ENCODE results near the gene ABITRAM.

ABITRAM gene

GRCh38 chr9:108933718-108934322 lies 380 bp upstream of the ABITRAM start, which contains the start of gene ELP1 (continued):
- TF ChIP-seq SP7 (tag by site-specific recombination; IDR thresholded peaks at IDR 0.05) = 0 out of 2 replicates have a peak, but pooled peaks have one; percentile 13
- TF ChIP-seq ZNF223 (tag by site-specific recombination; IDR thresholded peaks at IDR 0.05) = no peak
- no peak for TF ChIP-seq ZBTB44 (tag by site-specific recombination; IDR thresholded peaks at IDR 0.05)
- peak; percentile 20; the same call in 1 of the 2 replicates for TF ChIP-seq ZNF366 (tag by site-specific recombination; conservative IDR thresholded peaks at IDR 0.05)
- TF ChIP-seq ZNF335 (tag by site-specific recombination; conservative IDR thresholded peaks at IDR 0.05) = peak; percentile 68; the same call in 1 of the 2 replicates
- peak; percentile 81 for TF ChIP-seq KLF8 (tag by site-specific recombination; IDR thresholded peaks at IDR 0.05)
- TF ChIP-seq PRDM1 (tag by site-specific recombination; IDR thresholded peaks at IDR 0.05) = no peak
- TF ChIP-seq HOXA7 (CRISPR knock-in tag; IDR thresholded peaks at IDR 0.05; ENCODE audit: borderline replicate concordance) = 0 out of 2 replicates have a peak, but pooled peaks have one; percentile 62
- TF ChIP-seq ZNF623 (tag by site-specific recombination; IDR thresholded peaks at IDR 0.05) = no peak
- TF ChIP-seq ZNF2 (tag by site-specific recombination; IDR thresholded peaks at IDR 0.05) = peak; percentile 79
- peak; percentile 97 for TF ChIP-seq ZNF629 (tag by site-specific recombination; IDR thresholded peaks at IDR 0.05)
- no peak for TF ChIP-seq ZSCAN23 (tag by site-specific recombination; IDR thresholded peaks at IDR 0.05)
- TF ChIP-seq ZNF146 (tag by site-specific recombination; IDR thresholded peaks at IDR 0.05) = no peak
- no peak for TF ChIP-seq ZNF571 (tag by site-specific recombination; IDR thresholded peaks at IDR 0.05)
- peak; percentile 67 for TF ChIP-seq PRDM10 (tag by site-specific recombination; IDR thresholded peaks at IDR 0.05)
- no peak for TF ChIP-seq ZNF704 (tag by site-specific recombination; IDR thresholded peaks at IDR 0.05)
- TF ChIP-seq ZNF341 (tag by site-specific recombination; IDR thresholded peaks at IDR 0.05; ENCODE audit: low read depth) = peak; percentile 21; the same call in 1 of the 2 replicates
- peak; percentile 68 for TF ChIP-seq ZBTB26 (tag by site-specific recombination; optimal IDR thresholded peaks at IDR 0.05)
- TF ChIP-seq ZNF24 (tag by site-specific recombination; IDR thresholded peaks at IDR 0.05) = no peak
- TF ChIP-seq ZFP69B (tag by site-specific recombination; IDR thresholded peaks at IDR 0.05) = peak; percentile 51; the same call in 1 of the 2 replicates
- no peak for TF ChIP-seq OVOL3 (tag by site-specific recombination; IDR thresholded peaks at IDR 0.05)
- TF ChIP-seq ZNF843 (tag by site-specific recombination; IDR thresholded peaks at IDR 0.05) = 0 out of 2 replicates have a peak, but pooled peaks have one; percentile 8
- TF ChIP-seq ZNF76 (tag by site-specific recombination; IDR thresholded peaks at IDR 0.05; ENCODE audit: borderline replicate concordance, low read depth) = peak; percentile 37; the same call in 1 of the 2 replicates
- no peak for TF ChIP-seq ZNF707 (tag by site-specific recombination; IDR thresholded peaks at IDR 0.05)
- TF ChIP-seq INSM2 (tag by site-specific recombination; IDR thresholded peaks at IDR 0.05) = no peak
- TF ChIP-seq KLF1 (tag by site-specific recombination; IDR thresholded peaks at IDR 0.05) = no peak
- no peak for TF ChIP-seq ZNF394 (tag by site-specific recombination; IDR thresholded peaks at IDR 0.05; ENCODE audit: borderline replicate concordance)
- no peak for TF ChIP-seq ZIC2 (tag by site-specific recombination; IDR thresholded peaks at IDR 0.05)
- TF ChIP-seq ZBTB6 (tag by site-specific recombination; IDR thresholded peaks at IDR 0.05) = peak; percentile 73
- TF ChIP-seq ZNF248 (tag by site-specific recombination; IDR thresholded peaks at IDR 0.05) = no peak

Data from HEK293 (cell line).